GM21529 (cell line): ENCODE data around the gene AMMECR1L.
A peak's percentile ranks its signal among the peaks of the same experiment; 100 is the strongest.
"Not testable (repeated sequence)": the region's sequence is repeated elsewhere in the genome, so short reads cannot be mapped to it uniquely, and the experiment has no call there.

Source experiments
- ATAC-seq: cut with Tn5 transposase; IDR thresholded peaks from one replicate; pipeline ENCODE4 v1.9.1; 2021; ENCODE audit not compliant: unreplicated experiment

AMMECR1L gene

DNA sequence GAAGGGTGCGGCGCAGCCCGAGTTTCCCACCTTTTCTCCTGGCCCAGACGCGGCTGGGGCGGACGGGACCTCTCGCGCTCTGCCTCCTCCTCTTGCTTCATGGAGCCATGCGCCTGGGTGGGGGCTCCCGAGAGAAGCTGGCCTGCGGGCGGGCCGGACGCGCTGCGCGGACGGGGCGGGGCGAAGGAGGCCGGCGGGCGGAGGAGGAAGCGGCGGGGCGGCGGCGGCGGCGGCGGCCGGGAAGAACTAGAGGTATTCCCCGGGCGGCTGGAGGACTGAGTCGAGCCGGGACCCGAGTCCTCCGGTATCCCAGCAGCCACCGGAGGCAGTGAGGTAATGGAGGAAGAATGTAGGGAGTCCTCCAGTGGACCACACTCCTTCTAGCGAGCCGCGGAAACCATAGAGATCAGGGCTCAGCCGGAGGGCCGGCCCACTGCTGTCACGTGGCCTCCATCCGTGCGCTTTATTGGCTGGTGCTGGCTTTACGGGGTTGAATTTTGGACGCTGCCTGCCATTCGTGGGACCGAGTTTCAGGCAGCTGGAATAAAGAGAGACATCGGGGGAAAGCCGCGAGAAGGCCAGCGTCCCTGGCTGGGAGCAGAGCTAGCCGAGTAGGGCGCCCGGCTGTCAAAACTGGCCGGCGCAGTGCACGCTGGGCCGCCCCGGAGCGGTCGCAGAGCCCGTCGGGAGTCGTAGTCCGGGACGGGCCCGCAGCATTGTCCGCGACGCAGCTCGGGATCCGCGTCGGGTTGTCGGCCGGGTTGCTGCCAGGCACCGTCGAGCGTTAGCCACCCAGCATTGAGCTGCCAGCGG lies at the start of gene AMMECR1L:
TSS of gene AMMECR1L (minus strand) at position 177 of the 813 bp plus-strand sequence. CDS start 11,722 bp downstream, outside the sequence.
- ATAC-seq, result peak; percentile 91

DNA sequence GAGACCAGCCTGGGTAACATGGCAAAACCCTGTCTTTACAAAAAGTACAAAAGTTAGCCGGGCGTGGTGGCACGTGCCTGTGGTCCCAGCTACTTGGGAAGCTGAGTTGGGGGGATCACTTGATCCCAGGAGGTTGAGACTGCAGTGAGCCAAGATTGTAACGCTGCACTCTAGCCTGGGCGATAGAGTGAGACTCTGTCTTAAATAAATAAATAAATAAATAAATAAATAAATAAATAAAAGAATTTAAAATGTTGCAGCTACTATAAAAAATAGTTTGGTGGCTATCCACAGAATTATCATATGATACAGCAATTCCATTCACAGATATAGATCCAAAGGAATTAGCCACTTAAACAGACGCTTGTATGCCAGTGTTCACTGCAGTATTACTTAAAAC lies 49.6 kb upstream of the AMMECR1L start:
- ATAC-seq, result no peak

DNA sequence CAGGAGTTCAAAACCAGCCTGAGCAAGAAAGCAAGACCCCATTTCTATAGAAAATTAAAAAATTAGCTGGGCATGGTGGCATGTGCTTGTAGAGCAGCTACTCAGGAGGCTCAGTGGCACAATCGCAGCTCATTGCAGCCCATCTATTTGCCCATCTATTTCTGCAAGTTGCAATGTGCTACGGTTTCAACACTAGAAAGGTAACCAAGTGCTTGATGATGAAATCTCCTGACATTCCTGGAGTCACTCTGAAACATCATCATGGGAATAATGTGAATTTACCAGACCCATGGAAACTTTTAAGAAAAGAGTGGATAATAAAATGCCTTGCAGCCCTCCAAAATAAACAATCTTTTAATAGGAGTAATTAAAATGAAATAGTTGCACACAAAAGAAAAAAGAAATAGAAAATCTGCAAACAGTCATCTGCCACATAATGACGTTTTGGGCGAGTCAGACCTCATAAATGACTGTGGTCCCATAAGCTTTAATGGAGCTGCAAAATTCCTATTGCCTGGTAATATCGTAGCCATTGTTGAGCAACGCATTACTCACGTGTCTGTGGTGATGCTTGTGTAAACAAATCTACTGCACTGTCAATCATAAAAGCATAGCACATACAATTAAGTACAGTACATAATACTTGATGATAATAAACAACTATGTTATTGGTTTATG lies 46.6 kb upstream of the AMMECR1L start:
- no peak for ATAC-seq

DNA sequence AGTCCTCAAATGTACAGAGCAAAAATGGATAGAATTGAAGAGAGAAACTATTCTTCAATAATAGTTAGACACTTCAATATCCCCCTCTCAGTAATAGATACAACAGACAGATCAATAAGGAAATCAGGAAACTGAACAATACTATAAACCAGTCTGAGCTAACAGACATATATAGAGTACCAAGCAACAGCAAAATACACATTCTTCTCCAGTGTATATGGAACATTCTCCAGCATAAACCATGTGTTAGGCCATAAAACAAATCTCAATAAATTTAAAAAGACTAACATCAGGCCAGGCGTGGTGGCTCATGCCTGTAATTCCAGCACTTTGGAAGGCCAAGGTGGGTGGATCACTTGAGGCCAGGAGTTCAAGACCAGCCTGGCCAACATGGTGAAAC lies 43.7 kb upstream of the AMMECR1L start:
- ATAC-seq, result no peak

DNA sequence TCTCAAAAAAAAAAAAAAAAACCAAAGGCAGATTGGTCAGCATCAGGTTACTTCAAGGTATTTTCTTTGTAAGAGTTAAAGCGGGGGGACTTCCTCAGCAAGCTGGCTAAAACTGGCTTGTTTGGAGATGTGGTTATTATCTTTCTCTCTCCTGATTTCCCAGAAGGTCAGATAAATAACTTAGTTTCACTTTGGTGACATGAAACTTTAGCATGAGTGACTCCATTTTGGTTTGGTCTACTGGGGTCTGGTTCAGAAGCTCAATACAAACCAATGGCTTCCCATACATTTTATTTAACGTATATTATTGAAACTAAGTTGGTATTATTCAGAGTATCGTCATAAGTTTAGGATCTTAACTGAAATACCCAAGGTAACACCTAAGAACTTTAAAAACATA lies 41.6 kb upstream of the AMMECR1L start:
- no peak for ATAC-seq

DNA sequence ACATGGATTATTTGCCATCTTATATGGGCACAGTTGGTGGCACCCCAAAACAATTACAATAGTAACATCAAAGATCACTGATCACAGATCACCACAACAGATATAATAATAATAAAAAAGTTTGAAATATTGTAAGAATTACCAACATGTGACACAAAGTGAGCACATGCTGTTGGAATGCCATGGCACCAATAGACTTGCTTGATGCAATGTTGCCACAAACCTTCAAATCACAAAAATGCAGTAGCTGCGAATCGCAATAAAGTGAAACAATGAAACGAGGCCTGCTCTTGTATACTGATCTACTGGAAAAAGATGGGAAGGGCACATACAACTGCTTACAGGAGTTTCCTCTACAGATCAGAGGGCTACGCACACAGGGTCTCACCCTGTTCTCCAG lies 32.2 kb upstream of the AMMECR1L start:
- ATAC-seq, result no peak

DNA sequence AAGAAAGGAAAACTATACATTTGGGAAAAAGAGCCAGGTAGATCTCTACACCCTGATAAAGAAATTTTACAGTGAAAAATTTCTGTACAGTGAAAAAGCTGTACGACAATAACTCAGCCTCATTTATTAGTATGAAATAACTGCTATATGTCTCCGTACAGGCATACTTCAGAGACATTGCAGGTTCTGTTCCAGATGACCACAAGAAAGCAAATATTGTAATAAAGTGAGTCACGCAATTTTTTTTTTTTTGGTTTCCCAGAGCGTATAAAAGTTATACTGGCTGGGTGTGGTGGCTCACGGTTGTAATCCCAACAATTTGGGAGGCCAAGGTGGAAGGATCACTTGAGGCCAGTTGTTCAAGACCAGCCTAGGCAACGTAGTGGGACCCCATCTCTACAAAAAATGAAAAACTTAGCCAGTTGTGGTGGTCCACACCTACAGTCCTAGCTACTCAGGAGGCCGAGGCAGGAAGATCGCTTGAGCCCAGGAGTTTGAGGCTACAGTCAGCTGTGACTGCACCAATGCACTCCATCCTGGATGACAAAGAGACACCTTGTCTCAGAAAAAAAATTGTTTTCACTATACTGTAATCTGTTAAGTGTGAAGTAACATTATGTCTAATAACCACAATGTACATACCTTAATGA lies 28.2 kb upstream of the AMMECR1L start:
- ATAC-seq, result no peak

DNA sequence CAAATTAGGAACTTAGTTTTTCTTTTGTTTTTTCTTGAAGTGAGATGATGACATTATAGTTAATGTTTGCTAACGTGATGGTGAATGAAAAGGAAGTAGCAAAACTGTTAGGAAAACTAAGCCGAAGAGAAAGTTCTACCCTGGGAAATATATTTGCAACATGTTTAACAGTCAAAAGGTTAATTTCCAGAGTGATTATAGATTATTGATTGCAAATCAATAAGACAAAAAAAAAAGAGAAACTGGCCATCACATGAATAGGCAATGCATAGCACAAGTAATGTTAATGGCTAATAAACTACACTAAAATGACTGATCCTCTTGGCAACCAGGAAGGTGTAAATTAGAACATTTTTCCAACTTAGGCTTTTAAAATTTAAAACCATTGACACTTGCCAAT lies 26.0 kb upstream of the AMMECR1L start:
- no peak for ATAC-seq

DNA sequence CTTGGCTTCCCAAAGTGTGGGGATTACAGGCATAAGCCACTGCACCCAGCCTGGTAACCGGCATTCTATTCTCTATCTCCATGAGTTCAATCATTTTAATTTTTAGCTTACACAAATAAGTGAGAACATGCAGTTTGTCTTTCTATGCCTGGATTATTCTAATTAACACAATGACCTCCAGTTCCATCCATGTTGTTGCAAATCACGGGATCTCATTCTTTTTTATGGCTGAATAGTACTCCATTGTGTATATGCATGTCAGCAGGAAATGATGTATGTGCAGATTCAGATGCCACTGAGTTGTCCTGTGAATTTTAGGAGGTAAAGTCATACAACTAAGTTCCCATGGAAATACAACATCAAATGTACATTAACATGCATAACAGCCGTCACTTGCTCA lies 24.7 kb upstream of the AMMECR1L start:
- no peak for ATAC-seq

DNA sequence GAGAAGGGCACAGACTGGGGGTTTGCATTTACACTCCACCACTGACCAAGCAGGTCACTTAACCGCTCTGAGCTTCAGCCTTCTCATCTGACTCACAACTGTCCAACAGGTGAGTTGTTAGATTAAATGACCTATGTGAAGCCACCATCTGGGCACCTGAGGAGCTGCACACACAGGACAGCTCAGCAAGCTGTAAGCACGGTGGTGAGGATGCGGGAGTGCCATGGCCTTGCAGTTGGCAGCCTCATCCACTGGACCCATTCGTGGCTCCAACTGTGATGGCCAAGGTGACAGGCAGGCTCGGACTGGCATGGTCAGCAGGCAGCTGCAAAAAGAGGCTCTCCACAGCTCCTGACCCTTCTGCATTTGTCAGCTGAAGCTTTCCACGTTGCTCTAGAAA lies 23.3 kb upstream of the AMMECR1L start:
- no peak for ATAC-seq

DNA sequence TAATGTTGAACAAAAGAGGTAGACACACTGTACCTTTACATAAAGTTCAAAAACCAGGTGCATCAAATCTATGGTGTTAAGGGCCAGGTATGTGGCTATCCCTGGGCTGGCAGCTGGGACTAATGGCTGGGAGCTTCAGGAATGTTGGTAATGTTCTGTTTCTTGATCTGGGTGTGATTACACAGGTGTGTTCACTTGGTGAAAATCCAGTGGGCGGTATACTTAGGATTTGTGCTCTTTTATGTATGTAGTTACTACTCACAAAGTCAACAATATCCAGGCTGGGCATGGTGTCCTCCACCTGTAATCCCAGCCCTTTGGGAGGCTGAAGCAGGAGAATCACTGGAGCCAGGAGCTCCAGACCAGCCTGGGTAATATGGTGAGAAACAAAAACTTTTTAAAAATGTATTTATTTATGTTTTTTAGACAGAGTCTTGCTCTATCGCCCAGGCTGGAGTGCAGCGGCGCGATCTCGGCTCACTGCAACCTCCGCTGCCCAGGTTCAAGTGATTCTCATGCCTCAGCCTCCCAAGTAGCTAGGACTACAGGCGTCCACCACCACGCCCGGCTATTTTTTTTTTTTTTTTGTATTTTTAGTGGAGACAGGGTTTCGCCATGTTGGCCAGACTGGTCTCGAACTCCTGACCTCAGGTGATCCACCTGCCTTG lies 22.1 kb upstream of the AMMECR1L start:
- not testable (repeated sequence) for ATAC-seq

DNA sequence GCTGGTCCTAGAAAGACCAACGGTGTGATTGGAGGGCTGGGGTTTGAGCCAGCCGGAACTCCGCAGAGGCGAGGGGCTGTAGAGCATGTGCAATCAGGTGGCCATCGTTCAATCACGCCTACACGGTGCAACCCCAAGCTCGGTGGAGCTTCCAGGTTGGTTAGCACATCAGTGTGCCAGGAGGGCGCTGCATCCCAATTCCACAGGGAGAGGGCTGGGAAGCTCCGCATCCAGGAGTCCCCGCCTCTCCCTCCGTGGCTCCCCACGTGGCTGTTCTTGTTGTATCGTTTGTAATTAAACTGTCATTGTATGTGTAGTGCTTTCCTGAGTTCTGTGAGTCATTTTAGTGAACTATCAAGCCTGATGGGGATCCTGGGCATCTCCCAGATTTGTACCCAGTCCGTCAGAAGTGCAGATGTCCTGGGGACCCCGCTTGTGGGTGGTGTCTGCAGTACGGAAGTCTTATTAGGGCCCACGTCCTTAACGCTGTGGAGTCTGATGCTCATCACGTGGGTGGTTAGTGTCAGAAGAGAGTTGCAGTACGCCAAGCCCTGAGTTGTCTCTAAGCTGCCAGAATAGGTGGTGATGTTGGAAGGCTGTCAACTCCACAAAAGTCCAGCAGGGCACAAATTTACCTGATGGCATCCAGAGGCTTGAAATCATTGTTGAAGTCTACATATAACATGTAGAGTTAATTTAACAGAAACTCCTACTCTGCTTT lies 20.6 kb upstream of the AMMECR1L start:
- ATAC-seq, result no peak

DNA sequence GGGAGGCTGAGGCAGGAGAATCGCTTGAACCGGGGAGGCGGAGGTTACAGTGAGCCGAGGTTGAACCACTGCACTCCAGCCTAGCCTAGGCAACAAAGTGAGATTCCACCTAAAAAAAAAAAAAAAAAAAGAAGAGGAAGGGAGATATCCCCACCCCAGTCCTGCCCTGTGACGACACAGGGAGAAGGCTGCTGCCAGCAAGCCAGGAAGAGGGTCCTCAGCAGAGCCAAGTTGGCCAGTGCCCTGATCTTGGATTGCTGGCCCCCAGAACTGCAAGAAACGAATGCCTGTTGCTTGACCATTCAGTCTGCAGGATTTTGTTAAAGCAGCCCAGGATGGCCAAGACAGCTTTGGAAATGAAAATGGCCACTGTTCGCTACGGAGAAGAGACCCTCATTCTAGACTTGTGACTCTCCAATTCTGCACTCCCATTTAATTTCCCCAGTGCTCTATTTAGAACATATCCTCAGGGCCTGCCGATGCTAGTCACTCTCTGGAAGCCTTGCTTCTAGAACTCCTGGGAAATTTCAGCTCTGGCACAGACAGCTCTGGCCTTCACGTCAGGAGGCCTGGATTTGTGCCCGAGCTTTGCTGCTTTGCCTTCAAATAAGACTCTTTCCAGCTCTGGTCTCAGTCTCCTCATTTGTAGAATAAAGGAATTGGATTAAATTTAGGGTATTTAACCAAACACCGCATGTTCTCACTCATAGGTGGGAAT lies 15.7 kb upstream of the AMMECR1L start:
- no peak for ATAC-seq

DNA sequence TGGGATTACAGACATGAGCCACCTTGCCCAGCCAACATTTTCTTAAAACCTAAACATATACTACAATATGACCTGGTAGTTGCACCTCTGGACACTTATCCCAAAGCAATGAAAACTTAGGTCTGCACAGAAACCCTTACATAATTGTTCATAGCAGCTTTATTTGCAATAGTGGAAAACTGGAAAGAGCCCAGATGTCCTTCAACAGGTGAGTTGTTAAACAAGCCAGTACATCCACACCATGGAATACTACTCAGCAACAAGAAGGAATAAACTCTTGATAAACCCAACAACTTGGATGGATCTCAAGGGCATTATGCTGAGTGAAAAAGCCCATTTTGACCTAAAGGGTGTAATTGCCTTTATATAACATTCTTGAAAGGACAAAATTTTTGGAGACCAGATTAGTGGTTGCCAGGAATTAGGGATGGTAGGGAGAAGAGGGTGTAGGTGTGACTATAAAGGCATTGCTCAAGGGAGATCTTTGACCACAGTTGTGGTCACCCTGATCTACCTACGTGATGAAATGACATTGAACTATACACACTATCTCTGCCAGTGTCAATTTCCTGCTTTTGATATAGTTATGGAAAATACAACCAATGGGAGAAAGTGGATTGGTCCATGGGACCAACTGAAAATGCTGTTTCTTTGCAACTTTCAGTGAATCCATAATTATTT lies 11.9 kb upstream of the AMMECR1L start:
- ATAC-seq, result no peak

DNA sequence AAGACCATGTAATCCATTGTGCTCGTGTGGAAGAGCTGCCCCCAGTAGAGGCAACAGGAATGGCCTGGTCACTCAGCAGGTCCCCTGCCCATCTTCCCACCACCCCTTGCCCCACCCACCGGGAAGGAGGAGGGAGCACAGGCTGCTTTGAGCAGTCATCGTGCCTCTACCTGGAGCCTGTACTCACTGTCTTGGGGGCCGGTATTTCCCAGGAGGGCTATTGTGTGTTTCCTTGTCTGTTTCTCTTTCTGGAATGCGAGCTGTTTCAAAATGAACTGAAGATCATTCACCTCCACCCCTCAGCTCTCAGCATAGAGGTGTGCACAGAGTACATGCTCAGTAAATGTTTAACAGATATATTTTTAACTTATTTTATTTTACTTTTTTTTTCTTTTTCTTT lies 7.7 kb upstream of the AMMECR1L start:
- ATAC-seq, result no peak

DNA sequence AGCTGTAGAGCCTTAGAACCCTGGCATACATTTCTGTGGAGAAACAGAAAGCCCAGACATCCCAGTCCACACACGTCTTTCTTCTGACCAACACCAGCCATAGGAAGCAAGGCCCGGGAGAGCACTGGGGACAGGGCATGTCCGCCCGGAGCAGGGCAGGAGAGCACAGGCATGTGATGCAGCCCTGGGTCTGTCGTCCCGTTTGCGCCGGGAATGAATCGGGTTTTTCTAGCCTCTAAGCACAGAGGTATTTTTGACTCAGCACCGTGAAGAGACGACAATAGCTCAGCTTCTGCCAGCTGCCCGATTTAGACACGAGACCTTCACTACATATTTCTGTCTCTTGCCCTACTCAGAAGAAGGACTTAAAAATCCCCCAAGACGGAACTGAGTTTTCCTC lies 7.3 kb upstream of the AMMECR1L start:
- no peak for ATAC-seq

DNA sequence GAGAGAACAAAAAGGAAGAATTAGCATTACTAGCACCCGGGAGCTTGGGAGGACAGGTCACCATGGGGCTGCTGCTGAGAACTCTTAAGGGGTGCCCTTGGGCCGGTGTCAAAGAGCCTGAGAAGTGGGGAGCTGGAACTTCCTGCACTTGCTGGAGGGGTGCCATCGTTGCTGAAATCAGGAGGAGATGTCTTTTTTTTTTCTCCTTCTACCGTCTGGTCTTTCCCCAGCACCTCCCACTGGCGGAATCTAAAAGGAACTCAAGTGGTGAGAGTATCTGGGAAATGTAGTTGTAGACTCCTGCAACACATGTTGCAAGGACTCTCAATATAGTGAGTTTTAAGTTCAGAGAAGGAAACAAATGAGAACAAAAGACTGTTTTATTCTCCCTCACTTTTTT lies 6.1 kb upstream of the AMMECR1L start:
- ATAC-seq, result no peak

DNA sequence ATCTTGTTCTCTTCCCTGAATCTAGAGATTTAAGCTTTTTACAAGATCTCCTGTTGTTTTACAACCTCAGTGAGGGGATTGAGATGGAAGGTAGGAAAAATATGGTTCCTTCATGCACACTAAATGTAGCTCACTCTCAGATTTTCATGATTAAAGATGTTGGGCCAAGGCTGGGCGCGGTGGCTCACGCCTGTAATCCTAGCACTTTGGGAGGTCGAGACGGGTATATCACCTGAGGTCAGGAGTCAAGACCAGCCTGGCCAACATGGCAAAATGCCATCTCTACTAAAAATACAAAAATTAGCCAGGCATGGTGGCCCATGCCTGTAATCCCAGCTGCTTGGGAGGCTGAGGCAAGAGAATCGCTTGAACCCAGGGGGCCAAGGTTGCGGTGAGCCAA lies 5.0 kb upstream of the AMMECR1L start:
- not testable (repeated sequence) for ATAC-seq

DNA sequence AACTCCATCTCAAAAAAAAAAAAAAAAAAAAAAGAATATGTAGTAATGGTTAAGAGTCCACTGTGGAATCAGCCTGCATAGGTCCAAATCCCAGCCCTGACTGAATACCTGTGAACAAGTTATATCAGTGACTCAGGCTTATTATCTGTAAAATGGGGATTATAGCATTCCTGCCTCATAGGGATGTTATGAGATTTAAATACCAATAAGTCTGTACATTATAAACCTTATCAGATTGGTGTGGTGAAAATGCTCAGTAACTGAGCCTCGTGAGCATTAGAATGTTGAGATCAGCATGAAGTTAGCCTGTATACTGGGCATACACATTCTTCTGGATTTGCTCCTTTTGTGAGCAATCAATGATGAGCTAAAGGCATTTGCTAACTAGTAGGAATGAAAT lies 3.0 kb upstream of the AMMECR1L start:
- no peak for ATAC-seq

DNA sequence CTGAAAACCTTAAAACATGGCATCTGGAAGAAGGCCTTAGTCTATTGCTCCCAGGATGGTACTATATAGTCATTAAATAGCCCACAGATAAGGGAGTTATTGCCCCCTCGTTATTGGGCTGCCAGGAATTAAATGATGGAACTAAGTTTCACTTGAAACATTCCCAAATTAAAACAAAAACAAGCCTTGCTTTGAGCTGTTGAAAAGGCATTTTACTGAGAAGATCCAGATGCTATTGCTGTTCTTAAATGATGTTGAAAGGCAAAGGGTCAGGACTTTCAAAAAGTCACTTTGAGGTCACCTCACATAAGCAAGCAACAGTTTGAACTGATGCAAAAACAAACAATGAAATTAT lies 2.0 kb upstream of the AMMECR1L start:
- ATAC-seq, result no peak
